ENCODE results near the gene FXYD3. TPM values are rescaled to one million over a fixed set of nuclear protein-coding genes. Genes with fewer than 3 reads are reported as not detected.
"Not testable (repeated sequence)": the region's sequence is repeated elsewhere in the genome, so short reads cannot be mapped to it uniquely, and the experiment has no call there.

FXYD3 gene
- total RNA-seq, 1 experiment from 2014 or later = 17.4 TPM

DNA sequence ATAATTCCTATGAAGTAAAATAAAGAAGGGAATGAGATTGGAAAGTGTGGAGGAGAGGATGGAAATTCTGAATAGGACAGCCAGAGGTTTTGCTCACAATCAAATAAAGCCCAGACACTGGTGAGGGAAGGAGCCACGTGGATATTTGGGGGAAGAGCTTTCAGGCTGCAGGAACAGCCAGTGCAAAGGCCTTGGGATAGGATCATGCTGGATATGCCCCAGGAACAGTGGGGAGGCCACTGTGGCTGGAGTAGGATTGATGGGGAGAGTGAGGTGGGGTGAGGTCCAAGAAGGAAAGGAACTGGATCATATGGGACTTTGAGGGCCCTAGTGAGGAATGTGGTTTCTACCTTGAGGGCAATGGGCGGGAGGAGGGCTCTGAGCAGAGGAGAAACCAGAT, 34.8 kb downstream of the FXYD3 start (continued):
- TF ChIP-seq ZBTB33 (IDR thresholded peaks at IDR 0.05; ENCODE audit: extremely low read depth, insufficient replicate concordance, low read length) (no peak), ZNF274 (IDR thresholded peaks at IDR 0.05; ENCODE audit: low read depth, low read length) (no peak), SP1 (IDR thresholded peaks at IDR 0.05; ENCODE audit: low read depth) (no peak), JUND (IDR thresholded peaks at IDR 0.05) (no peak), SIN3A (IDR thresholded peaks at IDR 0.05; ENCODE audit: low read depth) (no peak), RAD21 (IDR thresholded peaks at IDR 0.05; ENCODE audit: low read depth) (no peak)

DNA sequence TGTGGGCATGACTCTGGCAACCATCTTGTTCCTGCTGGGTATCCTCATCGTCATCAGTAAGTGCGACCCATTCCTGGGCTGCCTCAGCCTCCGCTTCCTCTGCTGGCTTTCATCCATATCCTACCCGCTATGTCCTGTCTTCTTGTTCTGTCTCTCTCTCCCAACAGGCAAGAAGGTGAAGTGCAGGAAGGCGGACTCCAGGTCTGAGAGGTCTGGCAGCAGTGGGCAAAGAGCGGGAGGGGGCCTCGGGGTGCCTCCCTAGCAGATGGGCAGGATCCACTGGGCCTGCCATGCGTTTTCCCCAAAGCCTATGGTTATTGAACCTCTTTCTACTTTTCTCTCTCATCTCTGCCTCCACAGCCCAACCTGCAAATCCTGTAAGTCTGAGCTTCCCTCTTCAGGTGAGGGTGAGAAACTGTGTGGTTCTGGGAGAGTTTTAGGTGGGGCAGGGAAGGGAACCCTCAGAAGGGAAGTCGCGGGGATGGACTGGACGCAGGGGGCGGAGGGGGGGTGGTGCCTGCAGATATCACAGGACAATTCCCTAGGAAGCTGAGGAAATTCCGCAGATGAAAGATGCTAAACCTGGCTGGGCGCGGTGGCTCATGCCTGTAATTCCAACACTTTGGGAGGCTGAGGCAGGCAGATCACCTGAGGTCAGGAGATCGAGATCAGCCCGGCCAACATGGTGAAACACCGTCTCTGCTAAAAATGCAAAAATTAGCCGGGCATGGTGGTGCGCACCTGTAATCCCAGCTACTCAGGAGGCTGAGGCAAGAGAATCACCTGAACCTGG, 35.8 kb downstream of the FXYD3 start:
- intact Hi-C loops (cut with micrococcal nuclease) = no loop called here
- H2AFZ ChIP-seq (ENCODE audit: low read depth, low read length, poor library complexity, severe bottlenecking) = no peak overlapping the region
- DNase-seq (ENCODE audit: low read depth, low spot score) (no peak), ATAC-seq (no peak)
- H3K4me3 ChIP-seq (replicated peaks in 1 of 2; ENCODE audit: low read depth in 1 of 2, low read length in 2 of 2) = no peak overlapping the region
- H3K36me3 ChIP-seq (ENCODE audit: control insufficient read depth in 1 of 2, insufficient read depth in 2 of 2, low read length in 2 of 2) = no peaks in the 10 kb centered on the region; a peak in 1 of 4 replicates
- H3K4me1 ChIP-seq (ENCODE audit: control insufficient read depth in 1 of 2, insufficient read depth in 2 of 2, low read length in 2 of 2) = peaks cover 8 to 41% of the 10 kb centered on the region in 2 experiments
- no TSS peak for BruUV-seq (replicated peaks)
- TF ChIP-seq MAX (IDR thresholded peaks at IDR 0.05) (no peak), POLR2AphosphoS5 (IDR thresholded peaks at IDR 0.05; ENCODE audit: low read depth, low read length) (no peak)
- TF ChIP-seq, protein P1, sequence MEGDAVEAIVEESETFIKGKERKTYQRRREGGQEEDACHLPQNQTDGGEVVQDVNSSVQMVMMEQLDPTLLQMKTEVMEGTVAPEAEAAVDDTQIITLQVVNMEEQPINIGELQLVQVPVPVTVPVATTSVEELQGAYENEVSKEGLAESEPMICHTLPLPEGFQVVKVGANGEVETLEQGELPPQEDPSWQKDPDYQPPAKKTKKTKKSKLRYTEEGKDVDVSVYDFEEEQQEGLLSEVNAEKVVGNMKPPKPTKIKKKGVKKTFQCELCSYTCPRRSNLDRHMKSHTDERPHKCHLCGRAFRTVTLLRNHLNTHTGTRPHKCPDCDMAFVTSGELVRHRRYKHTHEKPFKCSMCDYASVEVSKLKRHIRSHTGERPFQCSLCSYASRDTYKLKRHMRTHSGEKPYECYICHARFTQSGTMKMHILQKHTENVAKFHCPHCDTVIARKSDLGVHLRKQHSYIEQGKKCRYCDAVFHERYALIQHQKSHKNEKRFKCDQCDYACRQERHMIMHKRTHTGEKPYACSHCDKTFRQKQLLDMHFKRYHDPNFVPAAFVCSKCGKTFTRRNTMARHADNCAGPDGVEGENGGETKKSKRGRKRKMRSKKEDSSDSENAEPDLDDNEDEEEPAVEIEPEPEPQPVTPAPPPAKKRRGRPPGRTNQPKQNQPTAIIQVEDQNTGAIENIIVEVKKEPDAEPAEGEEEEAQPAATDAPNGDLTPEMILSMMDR (IDR thresholded peaks at IDR 0.05 in 2 of 3, conservative IDR thresholded peaks at IDR 0.05 in 1 of 3; ENCODE audit: borderline replicate concordance in 1 of 3, insufficient read depth in 1 of 3, low read depth in 2 of 3, low read length in 2 of 3) = 0 out of 6 replicates have a peak, but pooled peaks of 1 of the 3 experiments have one; percentile 13
- H3K9ac ChIP-seq (ENCODE audit: low read length) = no peak overlapping the region
- H3K27ac ChIP-seq (ENCODE audit: low read depth, low read length) = no peak overlapping the region
- ChIA-PET POLR2A (interaction anchor here (0.7 kb wide), 1 partner anchor 30 kb away, joined by 3 read pairs; no protein-coding TSS in a partner anchor), CTCF (interaction anchor here (1.0 to 1.5 kb wide), 3 partner anchors 9 to 37 kb away, joined by 3 to 9 read pairs (median 7); partner anchors contain the start of gene FXYD7), RAD21 (ENCODE audit: low non-redundant PET in 1 of 2, low total read pairs in 2 of 2, uncharacterized antibody in 2 of 2, unreplicated experiment in 2 of 2) (no interaction called here)
- H3K27me3 ChIP-seq (ENCODE audit: insufficient read depth, low read length) = no peaks in the 10 kb centered on the region
- H3K9me2 ChIP-seq (ENCODE audit: insufficient read depth) = no peaks in the 10 kb centered on the region
- H4K20me1 ChIP-seq (ENCODE audit: insufficient read depth) = no peaks in the 10 kb centered on the region
- H3K9me3 ChIP-seq (ENCODE audit: control insufficient read depth in 1 of 2, insufficient read depth in 1 of 2, low read depth in 1 of 2, low read length in 2 of 2) = no peaks in the 10 kb centered on the region
- peaks cover 22% of the 10 kb centered on the region; the same call in 1 of the 2 replicates for H3K79me2 ChIP-seq (ENCODE audit: insufficient read depth, low read length)
- H3K4me2 ChIP-seq (ENCODE audit: low read length) = no peak overlapping the region

DNA sequence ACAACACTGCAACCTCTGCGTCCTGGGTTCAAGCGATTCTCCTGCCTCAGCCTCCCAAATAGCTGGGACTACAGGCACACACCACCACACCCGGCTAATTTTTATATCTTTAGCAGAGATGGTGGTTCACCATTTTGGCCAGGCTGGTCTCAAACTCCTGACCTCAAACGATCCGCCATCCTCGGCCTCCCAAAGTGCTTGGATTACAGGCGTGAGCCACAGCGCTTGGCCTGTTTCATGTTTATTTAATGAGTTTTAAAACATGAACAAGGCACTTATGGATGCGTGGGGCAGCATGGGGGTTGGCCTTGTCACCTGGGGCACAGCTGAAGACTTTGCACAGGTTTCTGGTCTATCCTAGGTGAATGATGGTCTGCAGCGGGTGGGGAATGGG, 37.5 kb downstream of the FXYD3 start:
- H3K27ac ChIP-seq (ENCODE audit: low read depth, low read length); H4K20me1 ChIP-seq (ENCODE audit: insufficient read depth); DNase-seq (ENCODE audit: low read depth, low spot score); H3K27me3 ChIP-seq (ENCODE audit: insufficient read depth, low read length); H3K9me3 ChIP-seq (ENCODE audit: control insufficient read depth in 1 of 2, insufficient read depth in 1 of 2, low read depth in 1 of 2, low read length in 2 of 2); H2AFZ ChIP-seq (ENCODE audit: low read depth, low read length, poor library complexity, severe bottlenecking); POLR2A ChIA-PET; H3K9me2 ChIP-seq (ENCODE audit: insufficient read depth); RAD21 ChIA-PET (ENCODE audit: low non-redundant PET in 1 of 2, low total read pairs in 2 of 2, uncharacterized antibody in 2 of 2, unreplicated experiment in 2 of 2); ATAC-seq; H3K9ac ChIP-seq (ENCODE audit: low read length); intact Hi-C loops (cut with micrococcal nuclease); BruUV-seq (replicated peaks): not testable (repeated sequence)
- Histone ChIP-seq H3K36me3 (ENCODE audit: control insufficient read depth in 1 of 2, insufficient read depth in 2 of 2, low read length in 2 of 2) (peaks cover 1 to 16% of the 10 kb centered on the region in 2 experiments; a peak in 3 of 4 replicates), H3K4me3 (replicated peaks in 1 of 2; ENCODE audit: low read depth in 1 of 2, low read length in 2 of 2) (peak overlapping the region in 1 of 2 experiments; percentile 95; a peak in 1 of 4 replicates), H3K79me2 (ENCODE audit: insufficient read depth, low read length) (peaks cover 30% of the 10 kb centered on the region; the same call in 1 of the 2 replicates), H3K4me2 (ENCODE audit: low read length) (peak overlapping the region; percentile 98), H3K4me1 (ENCODE audit: control insufficient read depth in 1 of 2, insufficient read depth in 2 of 2, low read length in 2 of 2) (peaks cover 8 to 42% of the 10 kb centered on the region in 2 experiments)
- CTCF ChIA-PET = interaction anchor here (1.4 to 1.5 kb wide), 4 partner anchors 11 to 97 kb away, joined by 5 to 9 read pairs (median 6); no protein-coding TSS in a partner anchor

Data from HCT116 (cell line).